ENCODE results near the gene HAT1.

Gene HAT1

DNA sequence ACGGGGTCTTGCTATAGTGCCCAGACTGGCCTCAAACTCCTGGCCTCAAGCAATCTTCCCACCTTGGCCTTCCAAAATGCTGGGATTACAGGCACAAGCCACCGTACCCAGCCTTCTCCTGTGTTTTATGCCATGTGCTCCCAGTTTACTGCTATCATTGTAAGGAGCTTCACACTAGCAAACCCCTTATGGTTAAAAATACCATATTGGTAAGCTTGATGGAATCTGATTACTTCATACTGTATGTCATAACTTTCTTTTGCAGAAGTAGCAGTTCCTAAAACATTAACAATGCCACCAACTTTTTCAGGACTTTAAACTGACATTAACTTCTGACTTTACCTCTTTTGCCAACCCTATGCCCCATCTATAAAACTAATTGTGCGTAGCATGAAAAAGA lies 36.2 kb downstream of the HAT1 start:
- TF ChIP-seq, protein P1, sequence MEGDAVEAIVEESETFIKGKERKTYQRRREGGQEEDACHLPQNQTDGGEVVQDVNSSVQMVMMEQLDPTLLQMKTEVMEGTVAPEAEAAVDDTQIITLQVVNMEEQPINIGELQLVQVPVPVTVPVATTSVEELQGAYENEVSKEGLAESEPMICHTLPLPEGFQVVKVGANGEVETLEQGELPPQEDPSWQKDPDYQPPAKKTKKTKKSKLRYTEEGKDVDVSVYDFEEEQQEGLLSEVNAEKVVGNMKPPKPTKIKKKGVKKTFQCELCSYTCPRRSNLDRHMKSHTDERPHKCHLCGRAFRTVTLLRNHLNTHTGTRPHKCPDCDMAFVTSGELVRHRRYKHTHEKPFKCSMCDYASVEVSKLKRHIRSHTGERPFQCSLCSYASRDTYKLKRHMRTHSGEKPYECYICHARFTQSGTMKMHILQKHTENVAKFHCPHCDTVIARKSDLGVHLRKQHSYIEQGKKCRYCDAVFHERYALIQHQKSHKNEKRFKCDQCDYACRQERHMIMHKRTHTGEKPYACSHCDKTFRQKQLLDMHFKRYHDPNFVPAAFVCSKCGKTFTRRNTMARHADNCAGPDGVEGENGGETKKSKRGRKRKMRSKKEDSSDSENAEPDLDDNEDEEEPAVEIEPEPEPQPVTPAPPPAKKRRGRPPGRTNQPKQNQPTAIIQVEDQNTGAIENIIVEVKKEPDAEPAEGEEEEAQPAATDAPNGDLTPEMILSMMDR (IDR thresholded peaks at IDR 0.05; ENCODE audit: low read length, missing control alignments), result no peak
- no peak overlapping the region for H3K4me3 ChIP-seq (replicated peaks; ENCODE audit: low read depth, low read length)
- peak; percentile 72 for DNase-seq (ENCODE audit: low read depth)

DNA sequence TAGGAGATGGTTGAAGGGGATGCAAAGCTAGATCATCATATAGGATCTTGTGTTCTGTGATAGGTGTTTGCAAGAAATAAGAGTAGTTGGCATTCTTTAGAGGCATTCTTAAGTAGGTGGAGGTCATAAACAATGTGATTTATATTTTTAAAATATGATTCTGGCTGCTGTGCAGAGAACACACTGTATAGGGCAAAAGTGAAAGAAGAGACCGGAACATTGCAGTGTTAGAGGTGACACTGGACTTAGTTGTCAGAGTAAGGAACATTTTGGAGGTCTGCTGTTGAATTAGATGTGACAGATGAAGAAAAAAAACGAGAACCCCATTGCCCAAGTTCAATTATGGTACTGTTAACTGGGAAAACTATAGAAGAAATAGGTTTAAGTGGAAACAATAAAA lies 37.7 kb downstream of the HAT1 start:
- no peak overlapping the region for H3K4me3 ChIP-seq (replicated peaks; ENCODE audit: low read depth, low read length)
- no peak for DNase-seq (ENCODE audit: low read depth)
- TF ChIP-seq, protein P1 (IDR thresholded peaks at IDR 0.05; ENCODE audit: low read length, missing control alignments), result no peak

DNA sequence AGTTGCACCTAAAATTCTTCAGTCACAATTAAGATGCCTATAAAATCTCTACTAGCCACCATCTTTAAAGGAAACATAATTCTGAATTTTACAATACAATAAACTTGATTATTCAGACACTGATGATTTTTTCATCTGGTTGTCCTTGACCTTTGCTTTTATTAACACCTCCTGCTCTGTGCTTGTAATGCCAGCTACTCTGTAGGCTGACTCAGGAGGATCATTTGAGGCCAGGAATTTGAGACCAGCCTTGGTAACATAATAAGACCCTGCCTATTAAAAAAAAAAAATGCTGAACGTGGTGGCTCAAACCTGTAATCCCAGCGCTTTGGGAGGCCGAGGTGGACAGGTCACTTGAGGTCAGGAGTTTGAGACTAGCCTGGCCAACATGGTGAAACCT lies 38.3 kb downstream of the HAT1 start:
- TF ChIP-seq, protein P1 (IDR thresholded peaks at IDR 0.05; ENCODE audit: low read length, missing control alignments), result no peak
- H3K4me3 ChIP-seq (replicated peaks; ENCODE audit: low read depth, low read length), result no peak overlapping the region
- no peak for DNase-seq (ENCODE audit: low read depth)

DNA sequence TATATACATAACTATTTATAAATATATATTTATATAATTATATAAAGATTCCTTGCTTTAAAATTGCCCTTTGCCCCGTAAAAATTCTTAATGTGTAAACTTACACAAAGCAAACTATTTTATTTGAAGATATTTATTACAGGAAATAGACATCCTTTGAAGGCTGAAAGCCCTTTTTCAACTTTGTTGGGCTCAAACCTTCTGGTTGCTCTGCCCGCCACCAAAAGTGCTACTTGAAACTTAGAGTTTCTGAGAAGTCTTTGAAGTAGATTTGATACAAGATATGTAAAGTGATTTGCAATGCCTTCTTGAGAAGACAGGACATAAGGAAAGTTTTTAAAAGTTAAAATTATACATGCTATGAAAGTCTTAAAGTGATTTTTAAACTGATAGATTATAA lies 40.9 kb downstream of the HAT1 start:
- TF ChIP-seq, protein P1 (IDR thresholded peaks at IDR 0.05; ENCODE audit: low read length, missing control alignments), result no peak
- DNase-seq (ENCODE audit: low read depth), result no peak
- no peak overlapping the region for H3K4me3 ChIP-seq (replicated peaks; ENCODE audit: low read depth, low read length)

DNA sequence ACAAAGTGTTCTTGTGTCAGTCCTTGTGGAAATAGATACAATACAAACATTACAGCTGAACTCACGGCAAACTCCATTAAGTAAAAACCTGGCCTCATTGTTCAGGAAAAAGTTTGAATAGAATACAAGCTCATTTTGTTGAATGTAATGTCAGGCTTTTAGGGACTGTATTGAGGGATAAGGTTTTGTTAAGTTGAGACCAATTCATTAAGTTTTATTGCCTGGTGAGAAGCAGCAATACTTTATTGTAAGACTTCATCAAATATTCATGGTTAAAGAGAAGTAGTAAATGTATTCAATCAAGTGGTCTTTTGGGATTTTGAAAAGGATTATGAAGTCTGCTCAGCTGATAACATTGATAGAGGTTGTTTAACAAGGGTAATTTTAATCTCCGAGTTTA lies 42.0 kb downstream of the HAT1 start:
- no peak for DNase-seq (ENCODE audit: low read depth)
- no peak overlapping the region for H3K4me3 ChIP-seq (replicated peaks; ENCODE audit: low read depth, low read length)
- TF ChIP-seq, protein P1 (IDR thresholded peaks at IDR 0.05; ENCODE audit: low read length, missing control alignments), result no peak

DNA sequence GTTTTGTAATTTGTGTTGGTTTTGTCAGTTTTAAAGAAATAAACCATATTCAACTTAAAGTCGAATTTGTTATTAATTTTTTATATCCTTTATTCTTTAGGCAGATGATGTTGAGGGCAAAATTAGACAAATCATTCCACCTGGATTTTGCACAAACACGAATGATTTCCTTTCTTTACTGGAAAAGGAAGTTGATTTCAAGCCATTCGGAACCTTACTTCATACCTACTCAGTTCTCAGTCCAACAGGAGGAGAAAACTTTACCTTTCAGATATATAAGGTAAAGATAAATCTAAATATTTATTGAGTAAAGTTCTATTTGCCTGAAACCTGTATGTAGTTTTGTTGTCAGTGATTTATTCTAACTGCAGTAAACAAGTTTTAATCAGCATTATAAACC lies 43.0 kb downstream of the HAT1 start:
- H3K4me3 ChIP-seq (replicated peaks; ENCODE audit: low read depth, low read length), result no peak overlapping the region
- DNase-seq (ENCODE audit: low read depth), result no peak
- TF ChIP-seq, protein P1 (IDR thresholded peaks at IDR 0.05; ENCODE audit: low read length, missing control alignments), result no peak

DNA sequence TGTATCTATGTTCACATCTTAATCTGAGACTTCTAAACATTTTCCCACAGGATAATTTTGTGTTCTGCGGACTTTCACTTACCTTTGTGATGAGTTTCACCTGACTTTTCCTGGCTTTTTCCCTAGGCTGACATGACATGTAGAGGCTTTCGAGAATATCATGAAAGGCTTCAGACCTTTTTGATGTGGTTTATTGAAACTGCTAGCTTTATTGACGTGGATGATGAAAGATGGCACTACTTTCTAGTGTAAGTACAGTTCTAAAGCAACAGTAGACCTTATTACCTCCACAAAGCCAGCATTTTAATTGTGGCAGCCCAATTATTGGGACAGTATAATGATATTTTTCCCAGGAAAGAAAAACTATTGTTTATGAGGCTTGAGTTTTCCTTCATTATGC lies 43.4 kb downstream of the HAT1 start:
- TF ChIP-seq, protein P1 (IDR thresholded peaks at IDR 0.05; ENCODE audit: low read length, missing control alignments), result no peak
- DNase-seq (ENCODE audit: low read depth), result no peak
- H3K4me3 ChIP-seq (replicated peaks; ENCODE audit: low read depth, low read length), result no peak overlapping the region
